ENCODE data around the gene CCDC39.

DNA sequence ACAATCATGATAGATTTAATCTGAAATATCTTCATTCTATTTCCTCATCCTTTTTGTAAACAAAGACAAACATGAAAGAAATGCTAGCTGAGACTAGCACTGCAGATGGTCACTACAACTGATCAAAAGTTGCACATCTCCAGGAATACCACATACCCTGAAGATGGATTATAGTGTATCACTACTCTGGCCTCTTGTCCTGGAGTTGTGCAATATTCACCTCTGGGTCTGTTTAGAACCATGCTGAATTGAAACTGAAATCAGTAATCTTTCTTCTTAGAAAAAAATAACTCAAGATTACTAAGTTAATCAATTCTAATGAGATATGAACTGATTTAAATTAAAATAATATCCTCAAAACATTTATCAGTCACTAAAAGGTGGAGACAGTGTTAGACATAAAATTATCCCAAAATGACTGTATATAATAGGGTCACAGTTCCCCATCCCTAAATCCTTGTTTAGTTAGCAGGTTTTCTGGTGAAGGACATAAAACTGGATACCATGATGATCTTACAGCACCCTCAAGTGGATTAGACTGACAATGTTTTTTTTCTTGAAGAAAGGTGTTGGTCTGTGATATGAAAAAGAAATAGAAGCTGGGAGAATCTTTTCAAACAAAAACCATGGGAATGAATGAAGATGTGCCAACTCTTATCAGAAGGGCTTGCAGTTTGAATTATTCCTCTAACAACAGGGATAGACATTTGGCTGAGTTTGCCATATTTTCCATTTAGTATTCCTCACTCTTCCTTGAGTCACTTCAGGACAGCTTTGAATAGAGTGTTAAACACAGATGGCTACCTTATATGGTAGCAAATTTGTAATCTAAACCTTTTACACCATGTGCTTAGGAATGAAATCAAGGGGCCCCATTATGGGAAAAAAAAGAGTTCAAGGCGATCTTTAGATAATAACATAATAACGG lies 84.4 kb downstream of the CCDC39 start:
- TF ChIP-seq, protein P1, sequence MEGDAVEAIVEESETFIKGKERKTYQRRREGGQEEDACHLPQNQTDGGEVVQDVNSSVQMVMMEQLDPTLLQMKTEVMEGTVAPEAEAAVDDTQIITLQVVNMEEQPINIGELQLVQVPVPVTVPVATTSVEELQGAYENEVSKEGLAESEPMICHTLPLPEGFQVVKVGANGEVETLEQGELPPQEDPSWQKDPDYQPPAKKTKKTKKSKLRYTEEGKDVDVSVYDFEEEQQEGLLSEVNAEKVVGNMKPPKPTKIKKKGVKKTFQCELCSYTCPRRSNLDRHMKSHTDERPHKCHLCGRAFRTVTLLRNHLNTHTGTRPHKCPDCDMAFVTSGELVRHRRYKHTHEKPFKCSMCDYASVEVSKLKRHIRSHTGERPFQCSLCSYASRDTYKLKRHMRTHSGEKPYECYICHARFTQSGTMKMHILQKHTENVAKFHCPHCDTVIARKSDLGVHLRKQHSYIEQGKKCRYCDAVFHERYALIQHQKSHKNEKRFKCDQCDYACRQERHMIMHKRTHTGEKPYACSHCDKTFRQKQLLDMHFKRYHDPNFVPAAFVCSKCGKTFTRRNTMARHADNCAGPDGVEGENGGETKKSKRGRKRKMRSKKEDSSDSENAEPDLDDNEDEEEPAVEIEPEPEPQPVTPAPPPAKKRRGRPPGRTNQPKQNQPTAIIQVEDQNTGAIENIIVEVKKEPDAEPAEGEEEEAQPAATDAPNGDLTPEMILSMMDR (IDR thresholded peaks at IDR 0.05; ENCODE audit: insufficient read depth, low read depth, low read length) = peak; percentile 49
- no peak for TF ChIP-seq EZH2 (IDR thresholded peaks at IDR 0.05; ENCODE audit: insufficient read depth, low read length)

Measured in astrocyte (in vitro differentiated cells and primary cell).